ENCODE data around the gene CLDN8.

CLDN8 gene

GRCh38 chr21:30234050-30234449 lies 18.2 kb upstream of the CLDN8 start:
- no peaks in the 10 kb centered on the region for H4K20me1 ChIP-seq (ENCODE audit: insufficient read depth, low read length)
- TF ChIP-seq EZH2phosphoT487 (IDR thresholded peaks at IDR 0.05; ENCODE audit: low read depth) (no peak), CTCF (IDR thresholded peaks at IDR 0.05; ENCODE audit: low read depth, low read length) (no peak)
- H3K36me3 ChIP-seq (replicated peaks; ENCODE audit: low read depth, low read length): no peaks in the 10 kb centered on the region
- no peaks in the 10 kb centered on the region for H3K4me1 ChIP-seq (ENCODE audit: low read length)
- no peak overlapping the region for H3K4me3 ChIP-seq (ENCODE audit: low read length)
- no peaks in the 10 kb centered on the region for H3K9me3 ChIP-seq (ENCODE audit: insufficient read depth, low read length)
- no peak overlapping the region for H3K4me2 ChIP-seq (ENCODE audit: low read length)
- no peak overlapping the region for H3K9ac ChIP-seq (ENCODE audit: low read length)
- no peaks in the 10 kb centered on the region for H3K79me2 ChIP-seq (ENCODE audit: low read length)
- no peaks in the 10 kb centered on the region for H3K27me3 ChIP-seq (ENCODE audit: low read depth, low read length)
- no peak overlapping the region for H3K27ac ChIP-seq (ENCODE audit: low read length)
- H2AFZ ChIP-seq (ENCODE audit: low read depth, low read length): no peak overlapping the region

GRCh38 chr21:30233228-30234020 lies 17.5 kb upstream of the CLDN8 start:
- Histone ChIP-seq H3K36me3 (replicated peaks; ENCODE audit: low read depth, low read length) (no peaks in the 10 kb centered on the region), H3K9ac (ENCODE audit: low read length) (no peak overlapping the region), H4K20me1 (ENCODE audit: insufficient read depth, low read length) (no peaks in the 10 kb centered on the region), H3K27me3 (ENCODE audit: low read depth, low read length) (no peaks in the 10 kb centered on the region), H3K4me2 (ENCODE audit: low read length) (no peak overlapping the region), H3K9me3 (ENCODE audit: insufficient read depth, low read length) (no peaks in the 10 kb centered on the region), H3K79me2 (ENCODE audit: low read length) (no peaks in the 10 kb centered on the region), H3K27ac (ENCODE audit: low read length) (no peak overlapping the region), H3K4me3 (ENCODE audit: low read length) (no peak overlapping the region), H2AFZ (ENCODE audit: low read depth, low read length) (no peak overlapping the region), H3K4me1 (ENCODE audit: low read length) (no peaks in the 10 kb centered on the region)
- TF ChIP-seq EZH2phosphoT487 (IDR thresholded peaks at IDR 0.05; ENCODE audit: low read depth) (no peak), CTCF (IDR thresholded peaks at IDR 0.05; ENCODE audit: low read depth, low read length) (no peak)

GRCh38 chr21:30232011-30232410 lies 16.1 kb upstream of the CLDN8 start:
- H3K9me3 ChIP-seq (ENCODE audit: insufficient read depth, low read length): no peaks in the 10 kb centered on the region
- H4K20me1 ChIP-seq (ENCODE audit: insufficient read depth, low read length): no peaks in the 10 kb centered on the region
- H3K27ac ChIP-seq (ENCODE audit: low read length): no peak overlapping the region
- H3K36me3 ChIP-seq (replicated peaks; ENCODE audit: low read depth, low read length): no peaks in the 10 kb centered on the region
- H3K4me1 ChIP-seq (ENCODE audit: low read length): no peaks in the 10 kb centered on the region
- TF ChIP-seq EZH2phosphoT487 (IDR thresholded peaks at IDR 0.05; ENCODE audit: low read depth) (no peak), CTCF (IDR thresholded peaks at IDR 0.05; ENCODE audit: low read depth, low read length) (no peak)
- no peak overlapping the region for H2AFZ ChIP-seq (ENCODE audit: low read depth, low read length)
- no peak overlapping the region for H3K9ac ChIP-seq (ENCODE audit: low read length)
- no peaks in the 10 kb centered on the region for H3K27me3 ChIP-seq (ENCODE audit: low read depth, low read length)
- no peaks in the 10 kb centered on the region for H3K79me2 ChIP-seq (ENCODE audit: low read length)
- H3K4me3 ChIP-seq (ENCODE audit: low read length): no peak overlapping the region
- H3K4me2 ChIP-seq (ENCODE audit: low read length): no peak overlapping the region

GRCh38 chr21:30227633-30228404 lies 11.9 kb upstream of the CLDN8 start:
- TF ChIP-seq EZH2phosphoT487 (IDR thresholded peaks at IDR 0.05; ENCODE audit: low read depth): no peak
- no peak for TF ChIP-seq CTCF (IDR thresholded peaks at IDR 0.05; ENCODE audit: low read depth, low read length)
- Histone ChIP-seq H3K79me2 (ENCODE audit: low read length) (no peaks in the 10 kb centered on the region), H3K9ac (ENCODE audit: low read length) (no peak overlapping the region), H3K27me3 (ENCODE audit: low read depth, low read length) (no peaks in the 10 kb centered on the region), H3K4me1 (ENCODE audit: low read length) (no peaks in the 10 kb centered on the region), H3K36me3 (replicated peaks; ENCODE audit: low read depth, low read length) (no peaks in the 10 kb centered on the region), H4K20me1 (ENCODE audit: insufficient read depth, low read length) (no peaks in the 10 kb centered on the region), H3K9me3 (ENCODE audit: insufficient read depth, low read length) (no peaks in the 10 kb centered on the region), H3K27ac (ENCODE audit: low read length) (no peak overlapping the region), H2AFZ (ENCODE audit: low read depth, low read length) (no peak overlapping the region), H3K4me3 (ENCODE audit: low read length) (no peak overlapping the region), H3K4me2 (ENCODE audit: low read length) (no peak overlapping the region)

Data from OCI-LY3 (cell line).